BJ (cell line): Measurements from ENCODE around the gene CST8. TPM values are rescaled to one million over a fixed set of nuclear protein-coding genes. Genes with fewer than 3 reads are reported as not detected.

Source experiments
- CTCF ChIA-PET: fragments of 350-600 bp; formaldehyde crosslinking; extraction: SDS; loops from one replicate; lab custom pipeline; 2021; ENCODE audit warnings: antibody characterized with exemption, inconsistent platforms; lab: Yijun Ruan, JAX
- POLR2A ChIA-PET: fragments of 300-600 bp; sonication (Branson Sonifier 250); formaldehyde crosslinking; extraction: SDS; loops from one replicate; lab custom pipeline; 2021; ENCODE audit warnings: antibody characterized with exemption; lab: Charles Lee
- DNase-seq: peaks from one replicate; pipeline ENCODE4 v3.0.0-alpha.2; 2011; ENCODE audit warnings: low read depth
- H3K27me3 ChIP-seq: 2 replicates; pipeline ENCODE4 v1.6.0; 2011; ENCODE audit warnings: low read length; ENCODE audit not compliant: control insufficient read depth, insufficient read depth
- H3K36me3 ChIP-seq: 2 replicates; pipeline ENCODE4 v1.5.1; 2011; ENCODE audit warnings: low read length; ENCODE audit not compliant: control insufficient read depth, insufficient read depth
- H3K4me3 ChIP-seq: 2 replicates; pipeline ENCODE4 v1.5.1; 2011; ENCODE audit warnings: low read depth, mild to moderate bottlenecking, control low read depth, low read length
- CTCF ChIP-seq: IDR thresholded peaks from 2 replicates; pipeline ENCODE4 v1.5.1; 2011; ENCODE audit warnings: low read depth, mild to moderate bottlenecking, control low read depth, inconsistent platforms, low read length, moderate library complexity; ENCODE audit not compliant: insufficient read depth
- polyA plus RNA-seq: library from polyadenylated mRNA; depleted of rRNA; stranded (reverse); fragments of >200 nt; gene quantifications from 2 replicates; pipeline ENCODE4 v1.2.3, GENCODE V29; 2011

Gene CST8
- polyA plus RNA-seq, 1 experiment = not detected

GRCh38 chr20:23475395-23475794, 15.5 kb upstream of the CST8 start:
- Histone ChIP-seq H3K27me3 (no peaks in the 10 kb centered on the region), H3K4me3 (no peak overlapping the region), H3K36me3 (no peaks in the 10 kb centered on the region)
- DNase-seq = no peak
- TF ChIP-seq CTCF = no peak
- ChIA-PET POLR2A (no interaction called here), CTCF (no interaction called here)

- no peaks in the 10 kb centered on the region for H3K36me3 ChIP-seq
- TF ChIP-seq CTCF = no peak
- H3K4me3 ChIP-seq = no peak overlapping the region
- no peak for DNase-seq
- ChIA-PET POLR2A (no interaction called here), CTCF (no interaction called here)
- no peaks in the 10 kb centered on the region for H3K27me3 ChIP-seq
Measured at GRCh38 chr20:23476015-23476754, 14.7 kb upstream of the CST8 start.

- Histone ChIP-seq H3K4me3 (no peak overlapping the region), H3K36me3 (no peaks in the 10 kb centered on the region), H3K27me3 (no peaks in the 10 kb centered on the region)
- TF ChIP-seq CTCF = no peak
- ChIA-PET CTCF (no interaction called here), POLR2A (no interaction called here)
- DNase-seq = no peak
Measured at GRCh38 chr20:23477223-23477622, 13.7 kb upstream of the CST8 start.

GRCh38 chr20:23479043-23479442, 11.9 kb upstream of the CST8 start:
- TF ChIP-seq CTCF = no peak
- DNase-seq = no peak
- ChIA-PET POLR2A (no interaction called here), CTCF (no interaction called here)
- Histone ChIP-seq H3K27me3 (no peaks in the 10 kb centered on the region), H3K36me3 (no peaks in the 10 kb centered on the region), H3K4me3 (no peak overlapping the region)

- no peak overlapping the region for H3K4me3 ChIP-seq
- no peaks in the 10 kb centered on the region; the same call in 1 of the 2 replicates for H3K27me3 ChIP-seq
- ChIA-PET CTCF (no interaction called here), POLR2A (no interaction called here)
- no peaks in the 10 kb centered on the region for H3K36me3 ChIP-seq
- DNase-seq = no peak
- TF ChIP-seq CTCF = no peak
Measured at GRCh38 chr20:23482138-23482537, 8.8 kb upstream of the CST8 start.
